MCF 10A (cell line): ENCODE results near the gene SLAMF9. TPM values are rescaled to one million over a fixed set of nuclear protein-coding genes. Genes with fewer than 3 reads are reported as not detected.

ENCODE experiments used
- BruUV-seq: library from RNA; stranded (reverse); fragments of 400-500 nt; replicated peaks from 2 replicates; lab custom pipeline; 2021; lab: Mats Ljungman, UMichigan
- CTCF ChIA-PET: fragments of 300-600 bp; sonication (Branson Sonifier 250); formaldehyde crosslinking; extraction: SDS; loops from one replicate; lab custom pipeline; 2021; ENCODE audit warnings: antibody characterized with exemption, inconsistent platforms; lab: Yijun Ruan, JAX
- POLR2A ChIA-PET: fragments of 300-600, 350-650 bp; sonication (Branson Sonifier 250); formaldehyde crosslinking; extraction: SDS; loops from one replicate; lab custom pipeline; 2020; ENCODE audit warnings: antibody characterized with exemption, inconsistent platforms; lab: Yijun Ruan, JAX
- DNase-seq: peaks from one replicate; pipeline ENCODE4 v3.0.0-alpha.2; 2018; ENCODE audit not compliant: unreplicated experiment
- H3K27ac Mint-ChIP-seq: one replicate; pipeline ENCODE4 v1.8.0; 2022; ENCODE audit warnings: mild to moderate bottlenecking, low read depth, mixed read lengths; ENCODE audit not compliant: unreplicated experiment
- H3K27me3 Mint-ChIP-seq: one replicate; pipeline ENCODE4 v1.8.0; 2022; ENCODE audit warnings: mixed read lengths; ENCODE audit not compliant: insufficient read depth, unreplicated experiment
- H3K36me3 Mint-ChIP-seq: one replicate; pipeline ENCODE4 v1.8.0; 2022; ENCODE audit warnings: mild to moderate bottlenecking, moderate library complexity, mixed read lengths; ENCODE audit not compliant: insufficient read depth, unreplicated experiment
- H3K4me1 Mint-ChIP-seq: one replicate; pipeline ENCODE4 v1.8.0; 2022; ENCODE audit warnings: mixed read lengths; ENCODE audit not compliant: insufficient read depth, unreplicated experiment
- H3K4me3 Mint-ChIP-seq: one replicate; pipeline ENCODE4 v1.8.0; 2022; ENCODE audit warnings: mild to moderate bottlenecking, moderate library complexity, mixed read lengths; ENCODE audit not compliant: unreplicated experiment
- H3K9me3 Mint-ChIP-seq: one replicate; pipeline ENCODE4 v1.8.0; 2022; ENCODE audit warnings: mixed read lengths; ENCODE audit not compliant: unreplicated experiment
- intact Hi-C: fragments of 100-400 bp; cut with micrococcal nuclease; formaldehyde crosslinking; loops from 2 replicates; pipeline ENCODE4 v1.14.1; 2022
- total RNA-seq: library from RNA; stranded (reverse); gene quantifications from 2 replicates; pipeline ENCODE4 v1.2.3, GENCODE V29; 2022
- TF ChIP-seq, protein P1 (sequence below): fragments of 200-600 bp; IDR thresholded peaks from one replicate; pipeline ENCODE4 v1.8.0; 2022; ENCODE audit warnings: antibody characterized with exemption, mild to moderate bottlenecking; ENCODE audit not compliant: unreplicated experiment

SLAMF9 gene
- total RNA-seq, 1 experiment from 2014 or later, result not detected

DNA sequence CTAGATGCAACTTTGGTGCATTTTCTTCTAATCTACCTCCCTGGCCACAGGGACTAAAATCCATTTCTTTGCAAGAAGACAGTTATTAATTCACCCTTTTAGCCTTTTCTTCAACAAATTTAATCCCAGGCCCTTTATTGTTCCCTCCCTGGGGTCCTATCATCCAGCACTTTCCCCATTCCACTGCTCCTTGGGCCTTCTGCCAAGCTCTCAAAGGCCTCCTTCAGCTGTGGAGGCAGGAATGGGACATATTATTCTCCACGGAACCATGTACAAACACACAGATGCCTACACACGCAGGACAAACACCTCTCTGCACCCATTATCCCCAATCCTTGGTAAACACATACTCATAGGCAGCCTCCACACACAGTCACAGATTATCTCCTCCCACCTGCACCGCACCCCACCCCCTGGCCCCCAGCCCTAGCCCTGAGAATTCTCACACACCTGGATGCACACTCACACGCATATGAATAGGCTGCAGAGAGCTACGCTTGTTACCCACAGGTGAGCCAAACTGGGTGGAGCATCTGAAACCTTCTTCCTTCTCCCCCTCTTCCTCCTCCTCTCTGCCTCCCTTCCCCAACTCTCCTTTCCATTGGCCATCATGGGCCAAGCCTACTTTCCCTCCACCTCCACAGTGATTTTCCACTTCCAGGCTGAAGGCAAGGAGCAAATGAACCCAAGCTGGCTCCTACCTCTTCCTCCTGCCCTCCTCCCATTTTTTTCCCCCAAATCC lies 40.4 kb downstream of the SLAMF9 start:
- intact Hi-C loops, result no loop called here
- POLR2A ChIA-PET, result interaction anchor here (0.9 to 1.0 kb wide), 2 partner anchors 10 to 12 kb away, joined by 4 read pairs; partner anchors contain the start of gene TAGLN2
- H3K27ac Mint-ChIP-seq, result no peak overlapping the region
- CTCF ChIA-PET, result interaction anchor here (0.7 to 4.3 kb wide), 4 partner anchors 13 to 115 kb away, joined by 3 to 31 read pairs (median 6); no protein-coding TSS in a partner anchor
- H3K4me1 Mint-ChIP-seq, result peaks cover 54% of the 10 kb centered on the region
- no peaks in the 10 kb centered on the region for H3K9me3 Mint-ChIP-seq
- H3K4me3 Mint-ChIP-seq, result no peak overlapping the region
- peaks cover 28% of the 10 kb centered on the region for H3K36me3 Mint-ChIP-seq
- TF ChIP-seq, protein P1, sequence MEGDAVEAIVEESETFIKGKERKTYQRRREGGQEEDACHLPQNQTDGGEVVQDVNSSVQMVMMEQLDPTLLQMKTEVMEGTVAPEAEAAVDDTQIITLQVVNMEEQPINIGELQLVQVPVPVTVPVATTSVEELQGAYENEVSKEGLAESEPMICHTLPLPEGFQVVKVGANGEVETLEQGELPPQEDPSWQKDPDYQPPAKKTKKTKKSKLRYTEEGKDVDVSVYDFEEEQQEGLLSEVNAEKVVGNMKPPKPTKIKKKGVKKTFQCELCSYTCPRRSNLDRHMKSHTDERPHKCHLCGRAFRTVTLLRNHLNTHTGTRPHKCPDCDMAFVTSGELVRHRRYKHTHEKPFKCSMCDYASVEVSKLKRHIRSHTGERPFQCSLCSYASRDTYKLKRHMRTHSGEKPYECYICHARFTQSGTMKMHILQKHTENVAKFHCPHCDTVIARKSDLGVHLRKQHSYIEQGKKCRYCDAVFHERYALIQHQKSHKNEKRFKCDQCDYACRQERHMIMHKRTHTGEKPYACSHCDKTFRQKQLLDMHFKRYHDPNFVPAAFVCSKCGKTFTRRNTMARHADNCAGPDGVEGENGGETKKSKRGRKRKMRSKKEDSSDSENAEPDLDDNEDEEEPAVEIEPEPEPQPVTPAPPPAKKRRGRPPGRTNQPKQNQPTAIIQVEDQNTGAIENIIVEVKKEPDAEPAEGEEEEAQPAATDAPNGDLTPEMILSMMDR, result no peak
- H3K27me3 Mint-ChIP-seq, result no peaks in the 10 kb centered on the region
- peak; percentile 55 for DNase-seq
- no TSS peak for BruUV-seq

DNA sequence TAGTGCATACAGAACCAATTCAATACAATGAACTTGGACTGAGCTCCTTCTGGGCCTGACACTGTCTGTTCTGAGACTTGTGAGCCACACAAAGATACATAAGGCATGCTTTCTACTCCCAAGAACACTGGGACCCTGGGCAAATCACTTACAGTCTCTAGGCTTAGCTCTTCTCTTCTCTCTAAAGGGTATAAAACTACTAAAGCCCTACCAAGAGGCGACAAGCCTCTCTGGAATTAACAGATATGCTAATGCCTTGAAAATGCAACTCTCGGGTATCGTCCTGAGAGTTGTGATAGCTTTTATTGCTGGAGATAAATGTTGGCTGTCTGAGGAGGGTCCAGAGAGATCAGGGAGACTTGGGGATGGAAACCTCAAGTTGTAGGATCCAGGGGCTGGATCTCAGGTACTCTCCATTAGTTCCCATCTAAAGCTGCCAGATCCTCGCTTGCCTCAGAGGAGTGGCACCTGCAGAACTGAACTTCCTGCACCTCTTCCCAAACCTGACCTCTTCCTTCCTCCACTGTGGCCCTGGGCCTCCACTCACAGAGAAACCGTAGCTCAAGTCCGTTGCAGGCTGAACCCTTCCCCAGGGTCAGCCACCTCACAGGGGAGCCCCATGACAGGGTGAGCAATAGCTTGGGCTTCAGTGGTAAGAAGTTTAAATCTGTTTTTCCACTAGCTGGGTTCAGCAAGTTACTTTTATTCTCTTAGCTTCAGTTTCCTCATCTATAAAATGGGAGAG lies 42.5 kb downstream of the SLAMF9 start:
- Mint-ChIP-seq H3K36me3 (peaks cover 13% of the 10 kb centered on the region), H3K9me3 (no peaks in the 10 kb centered on the region), H3K27me3 (no peaks in the 10 kb centered on the region), H3K27ac (no peak overlapping the region), H3K4me1 (peaks cover 38% of the 10 kb centered on the region), H3K4me3 (no peak overlapping the region)
- no TSS peak for BruUV-seq
- intact Hi-C loops, result no loop called here
- ChIA-PET CTCF (interaction anchor here (0.5 to 1.9 kb wide), 10 partner anchors 18 to 794 kb away, joined by 3 to 10 read pairs (median 6); no protein-coding TSS in a partner anchor), POLR2A (interaction anchor here (1.2 kb wide), 1 partner anchor 14 kb away, joined by 3 read pairs; the partner anchor contains the start of gene TAGLN2)
- no peak for DNase-seq
- TF ChIP-seq, protein P1, result no peak

DNA sequence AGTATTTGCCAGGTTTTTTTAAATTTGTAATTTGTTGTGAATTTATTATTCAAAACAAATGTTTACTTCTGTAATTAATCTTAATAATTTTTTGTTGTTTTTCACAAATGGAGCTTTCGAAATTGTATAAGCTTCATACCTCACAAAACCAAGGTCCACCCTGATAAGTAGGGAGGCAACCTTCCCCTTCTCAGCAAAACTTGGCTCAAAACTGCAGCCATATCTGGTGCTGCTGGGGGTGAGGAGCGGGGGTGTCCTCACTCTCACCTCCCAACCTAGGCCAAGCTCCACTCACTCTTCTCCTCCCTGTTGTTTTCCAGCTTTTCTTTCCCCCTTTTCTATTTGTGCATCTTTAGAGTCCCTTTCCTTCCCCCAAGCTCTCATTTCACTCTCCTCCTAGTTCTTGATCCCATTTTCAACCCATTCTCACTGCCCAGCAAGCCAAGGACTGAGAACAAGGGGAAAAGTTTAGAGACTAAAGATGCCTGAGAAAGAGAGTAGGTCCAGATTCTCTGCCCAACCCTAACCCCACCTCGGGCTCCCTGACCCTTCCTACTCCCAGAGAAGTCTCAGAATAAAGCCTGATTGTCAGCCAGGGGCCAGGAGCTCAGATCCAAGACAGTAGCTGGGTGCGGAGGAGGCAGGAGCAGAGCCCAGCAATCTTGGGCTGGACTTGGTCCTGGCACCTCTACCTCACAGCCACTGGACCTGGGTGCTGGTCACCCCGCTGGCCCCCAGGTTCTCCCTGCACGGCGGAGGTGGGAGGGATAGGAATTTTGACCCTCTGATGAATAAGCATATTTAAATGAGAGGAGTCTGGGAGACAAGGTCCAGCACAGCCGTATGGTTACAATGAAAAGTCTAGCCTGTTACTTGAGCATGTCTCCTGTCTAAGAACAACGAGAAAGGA lies 45.8 kb downstream of the SLAMF9 start:
- peaks cover 6% of the 10 kb centered on the region for H3K36me3 Mint-ChIP-seq
- CTCF ChIA-PET, result interaction anchor here (0.6 to 8.9 kb wide), 8 partner anchors 16 to 698 kb away, joined by 3 to 134 read pairs (median 4); no protein-coding TSS in a partner anchor
- no peak overlapping the region for H3K4me3 Mint-ChIP-seq

More for the DNA sequence above, 45.8 kb downstream of the SLAMF9 start:
- no peaks in the 10 kb centered on the region for H3K9me3 Mint-ChIP-seq
- DNase-seq, result no peak
- no TSS peak for BruUV-seq
- TF ChIP-seq, protein P1, result no peak
- POLR2A ChIA-PET, result interaction anchor here (1.2 to 1.6 kb wide), 2 partner anchors 15 to 16 kb away, joined by 5 read pairs; partner anchors contain the start of gene TAGLN2
- H3K4me1 Mint-ChIP-seq, result peaks cover 16% of the 10 kb centered on the region
- H3K27me3 Mint-ChIP-seq, result no peaks in the 10 kb centered on the region
- H3K27ac Mint-ChIP-seq, result no peak overlapping the region
- intact Hi-C loops, result no loop called here
